Effector CD4-positive, alpha-beta T cell (primary cell): ENCODE measurements around the gene MRPL32.
A peak's percentile ranks its signal among the peaks of the same experiment; 100 is the strongest.

Experiments
- DNase-seq: peaks from one replicate; pipeline ENCODE4 v3.0.0-alpha.2; 2020

MRPL32 gene

GRCh38 chr7:42928754-42929153 lies 3.4 kb upstream of the MRPL32 start:
- DNase-seq: no peak

- DNase-seq: no peak
Measured at GRCh38 chr7:42929449-42929848, 2.7 kb upstream of the MRPL32 start.

- DNase-seq: no peak
Measured at GRCh38 chr7:42930889-42931288, 1.3 kb upstream of the MRPL32 start.

- no peak for DNase-seq
Measured at GRCh38 chr7:42931447-42931833, 736 bp upstream of the MRPL32 start.

DNA sequence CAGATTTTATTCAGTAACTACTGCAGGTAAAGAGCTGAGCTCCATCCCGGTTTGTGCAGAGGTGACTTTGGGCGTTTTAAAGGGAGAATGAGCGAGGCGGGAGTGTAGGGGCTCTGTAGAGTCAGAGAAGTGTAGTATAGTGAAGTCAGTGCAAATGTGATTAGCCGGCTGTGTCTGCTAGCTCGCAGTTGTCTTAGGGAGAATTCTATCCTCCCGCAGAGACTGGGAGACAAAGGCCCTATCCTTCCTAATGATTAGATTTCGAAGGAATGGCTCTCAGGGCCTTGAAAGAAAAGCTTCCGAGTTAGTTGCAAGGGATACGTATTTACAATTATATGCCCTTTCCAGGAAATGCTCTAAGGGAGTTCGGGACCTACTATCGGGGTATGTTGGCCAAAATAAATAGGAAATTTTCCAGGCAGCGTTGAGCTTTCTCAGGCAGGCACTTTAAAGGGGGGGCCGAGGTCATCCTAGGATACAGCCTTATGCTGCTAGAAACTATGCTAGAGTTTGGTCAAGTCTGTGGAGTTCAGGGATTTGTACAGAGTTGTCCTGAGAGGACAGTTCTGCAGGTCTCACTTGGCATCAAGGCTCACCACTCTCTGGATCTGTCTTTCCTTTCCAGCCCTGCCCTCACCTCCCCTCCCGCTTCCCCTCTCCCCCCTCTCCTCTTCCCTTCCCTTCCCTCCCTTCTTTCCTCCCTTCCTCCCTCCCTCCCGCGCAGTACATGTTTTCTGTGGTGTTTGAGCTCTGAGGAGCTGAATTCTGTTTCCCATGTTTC lies 825 bp downstream of the MRPL32 start:
- no peak for DNase-seq

- no peak for DNase-seq
Measured at GRCh38 chr7:42934291-42934690, 2.1 kb downstream of the MRPL32 start.

DNA sequence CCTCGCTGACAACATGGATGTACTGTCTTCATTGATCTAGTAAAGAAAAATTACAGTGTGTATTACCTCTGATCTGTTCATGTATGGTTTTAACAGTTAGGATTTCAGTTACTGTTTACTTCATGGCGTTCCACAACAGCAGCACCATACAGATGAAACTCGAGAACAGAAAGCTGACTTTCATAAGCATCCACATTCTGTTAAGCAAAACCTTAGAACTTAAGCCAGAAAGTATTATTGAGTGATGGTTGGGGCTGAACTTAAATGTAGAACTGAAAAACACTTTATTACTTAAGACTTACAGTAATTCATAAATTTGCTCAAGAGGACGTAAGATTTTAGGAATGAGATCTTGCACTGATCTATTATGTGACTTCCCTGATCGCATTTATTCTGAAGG lies 3.7 kb downstream of the MRPL32 start:
- no peak for DNase-seq

GRCh38 chr7:42939457-42940240 lies 7.5 kb downstream of the MRPL32 start:
- DNase-seq: no peak

- DNase-seq: peak; percentile 68
Measured at GRCh38 chr7:42940985-42941847, 9.0 kb downstream of the MRPL32 start.

DNA sequence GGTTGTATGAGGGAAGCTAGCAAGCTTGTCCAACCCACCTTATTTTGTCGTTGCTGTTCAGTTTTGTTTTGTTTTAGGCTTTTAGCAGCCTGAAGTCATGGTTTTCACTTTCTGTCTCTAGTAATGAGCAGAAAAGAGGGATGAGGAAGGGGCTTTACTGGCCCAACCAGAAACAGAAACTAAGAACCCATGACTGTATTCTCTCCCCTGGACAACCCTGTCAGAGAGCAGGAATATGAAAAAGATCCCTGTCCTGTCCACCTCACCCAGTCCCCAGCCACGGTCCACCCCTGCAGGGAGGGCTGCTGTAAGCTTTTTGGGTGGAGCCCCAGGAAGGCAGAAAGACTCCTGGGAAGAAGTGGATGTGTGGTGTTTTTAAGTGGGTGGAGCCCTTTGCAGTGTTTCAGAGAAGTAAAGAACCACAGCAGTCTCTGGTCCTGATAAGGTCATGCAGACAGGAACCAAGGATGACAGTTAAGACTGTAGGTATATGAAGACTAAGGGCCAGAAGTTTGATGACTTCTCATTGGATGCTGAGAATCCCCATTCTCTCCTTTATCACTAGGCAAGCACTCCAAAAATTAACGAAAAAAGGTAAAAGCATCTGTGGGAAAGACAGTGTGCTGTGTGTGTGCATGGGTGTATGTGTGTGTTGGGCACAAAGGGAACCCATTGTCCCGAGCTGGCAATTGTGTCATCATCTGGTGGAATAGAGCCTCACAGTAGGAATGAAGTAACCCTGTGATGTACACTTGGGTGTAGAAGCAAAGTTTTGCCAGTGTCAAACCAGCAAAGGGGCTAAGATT lies 13.8 kb downstream of the MRPL32 start:
- DNase-seq: no peak

DNA sequence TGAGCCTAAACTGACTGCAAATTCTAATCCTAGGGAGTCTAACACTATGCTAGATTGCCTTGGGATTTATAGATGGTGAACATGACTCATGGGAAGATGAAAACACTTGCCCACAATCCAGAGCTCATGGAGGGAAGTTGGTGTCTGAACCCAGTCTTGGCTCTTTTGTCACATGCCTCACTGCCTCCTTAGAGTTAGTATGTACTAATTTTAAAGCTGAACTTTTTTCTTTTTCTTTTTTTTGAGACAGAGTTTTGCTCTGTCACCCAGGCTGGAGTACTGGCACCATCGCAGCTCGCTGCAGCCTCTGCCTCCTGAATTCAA lies 14.4 kb downstream of the MRPL32 start:
- no peak for DNase-seq

DNA sequence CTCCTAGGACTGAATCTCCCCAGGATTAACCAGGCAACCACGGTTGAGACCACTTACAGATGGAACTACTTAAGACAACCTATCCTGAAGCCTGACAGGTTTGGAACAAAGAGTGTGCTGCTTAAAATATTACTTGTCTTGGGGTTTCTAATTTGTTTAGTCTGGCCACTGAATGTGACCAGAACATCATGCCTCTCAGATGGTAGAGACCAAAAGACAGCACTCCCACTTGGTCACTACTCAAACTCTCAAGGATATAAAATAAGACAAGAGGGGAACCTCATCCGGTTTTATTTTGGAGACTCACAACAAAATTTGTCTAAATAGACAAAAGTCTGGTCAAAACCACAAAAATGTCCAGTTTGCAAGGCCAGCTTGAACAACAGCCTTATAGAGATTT lies 15.3 kb downstream of the MRPL32 start:
- no peak for DNase-seq

- no peak for DNase-seq
Measured at GRCh38 chr7:42950417-42950816, 18.2 kb downstream of the MRPL32 start.

GRCh38 chr7:42952328-42952727 lies 20.2 kb downstream of the MRPL32 start:
- DNase-seq: no peak

DNA sequence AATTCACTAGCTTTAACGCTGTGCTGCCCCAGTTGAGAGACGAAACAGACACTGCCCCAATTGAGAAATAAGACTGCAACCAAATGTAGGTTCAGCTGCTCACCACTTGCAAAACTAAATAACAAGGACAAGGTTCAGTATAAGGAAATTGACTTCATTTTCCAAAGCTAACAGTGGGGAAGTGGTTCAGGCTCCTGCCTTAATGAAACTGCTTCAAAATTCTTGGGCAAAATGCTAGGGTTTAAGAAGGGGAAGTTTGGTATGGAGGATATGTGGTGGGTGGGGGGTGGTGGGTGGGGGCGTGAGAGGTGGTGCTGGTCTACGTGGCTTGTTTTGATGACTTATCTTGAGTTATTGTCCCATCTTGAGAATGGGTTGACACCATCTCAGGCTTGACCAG lies 21.8 kb downstream of the MRPL32 start:
- DNase-seq: no peak

DNA sequence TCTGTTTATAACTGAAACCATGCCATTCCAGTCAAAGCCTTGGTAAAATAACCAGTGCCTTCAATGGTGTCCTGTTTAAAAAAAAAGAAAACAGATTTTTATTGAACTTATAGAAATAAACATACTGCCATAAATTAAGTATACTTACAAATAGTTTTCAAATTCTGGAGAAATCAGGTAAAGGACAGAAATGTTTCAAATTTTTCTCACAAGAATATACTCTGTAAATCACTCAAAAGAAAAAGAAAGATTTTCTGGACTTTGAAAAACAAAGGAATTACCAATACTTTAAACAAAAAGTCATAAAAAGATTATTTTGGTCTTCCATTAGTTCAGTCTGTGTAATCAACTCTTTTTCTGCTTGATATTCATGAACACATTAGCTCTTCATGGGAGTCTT lies 23.9 kb downstream of the MRPL32 start:
- no peak for DNase-seq

DNA sequence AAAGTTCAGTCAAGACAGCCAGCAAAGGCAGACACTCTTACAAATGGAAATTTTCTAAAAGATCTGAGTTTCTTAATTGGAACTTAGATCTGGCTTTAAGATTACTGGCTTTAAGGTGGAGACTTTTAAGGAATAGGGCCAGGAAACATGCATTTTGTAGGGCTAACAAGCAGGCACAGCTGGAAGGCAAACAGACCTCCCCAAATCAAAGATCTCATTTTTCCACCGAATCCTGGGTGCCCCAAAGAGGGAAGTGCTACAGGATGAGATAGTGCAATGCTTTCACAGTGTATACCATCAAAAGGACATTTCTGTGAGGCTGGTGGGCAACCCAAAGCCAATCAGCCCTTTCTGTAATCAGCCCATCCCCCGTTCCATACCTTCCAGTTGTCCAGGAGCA lies 27.4 kb downstream of the MRPL32 start:
- no peak for DNase-seq

DNA sequence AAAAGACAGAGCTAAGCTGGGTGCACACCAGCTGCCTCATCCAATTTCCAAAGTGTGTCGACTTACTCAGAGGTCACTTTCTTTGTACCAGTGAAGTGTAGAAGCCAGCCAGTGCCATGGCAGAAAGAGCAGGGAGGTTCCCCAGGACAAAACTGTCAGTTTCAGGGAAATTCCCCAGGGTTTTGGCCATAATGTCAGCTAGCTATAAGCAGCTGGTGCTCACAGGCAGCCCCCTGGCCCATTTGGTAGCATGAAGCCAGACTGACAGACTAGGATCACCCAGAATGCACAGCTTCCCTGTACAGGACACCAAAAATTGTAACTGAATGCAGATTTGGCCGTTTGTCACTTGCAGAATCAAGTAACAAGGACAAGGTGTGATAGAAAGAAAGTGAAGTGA lies 28.6 kb downstream of the MRPL32 start:
- DNase-seq: no peak

DNA sequence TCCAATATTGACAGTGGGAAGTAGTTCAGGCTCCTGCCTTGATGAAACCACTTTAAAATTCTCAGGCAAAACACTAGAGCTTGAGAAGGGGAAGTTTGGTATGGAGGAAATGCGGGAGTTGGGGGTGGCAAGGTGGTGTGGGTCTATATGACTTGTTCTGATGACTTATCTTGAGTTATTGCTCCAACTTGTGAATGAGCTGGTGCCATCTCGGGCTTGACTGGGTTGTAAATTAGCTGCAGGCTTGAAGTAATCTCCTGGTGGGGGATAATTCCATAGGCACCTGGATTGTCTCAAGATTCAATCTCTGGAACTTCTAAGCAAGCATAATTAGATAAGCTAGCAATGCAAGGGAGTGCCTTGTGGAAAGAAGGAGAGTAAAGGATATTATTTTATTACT lies 29.0 kb downstream of the MRPL32 start:
- no peak for DNase-seq

- no peak for DNase-seq
Measured at GRCh38 chr7:42964293-42964692, 32.1 kb downstream of the MRPL32 start.

DNA sequence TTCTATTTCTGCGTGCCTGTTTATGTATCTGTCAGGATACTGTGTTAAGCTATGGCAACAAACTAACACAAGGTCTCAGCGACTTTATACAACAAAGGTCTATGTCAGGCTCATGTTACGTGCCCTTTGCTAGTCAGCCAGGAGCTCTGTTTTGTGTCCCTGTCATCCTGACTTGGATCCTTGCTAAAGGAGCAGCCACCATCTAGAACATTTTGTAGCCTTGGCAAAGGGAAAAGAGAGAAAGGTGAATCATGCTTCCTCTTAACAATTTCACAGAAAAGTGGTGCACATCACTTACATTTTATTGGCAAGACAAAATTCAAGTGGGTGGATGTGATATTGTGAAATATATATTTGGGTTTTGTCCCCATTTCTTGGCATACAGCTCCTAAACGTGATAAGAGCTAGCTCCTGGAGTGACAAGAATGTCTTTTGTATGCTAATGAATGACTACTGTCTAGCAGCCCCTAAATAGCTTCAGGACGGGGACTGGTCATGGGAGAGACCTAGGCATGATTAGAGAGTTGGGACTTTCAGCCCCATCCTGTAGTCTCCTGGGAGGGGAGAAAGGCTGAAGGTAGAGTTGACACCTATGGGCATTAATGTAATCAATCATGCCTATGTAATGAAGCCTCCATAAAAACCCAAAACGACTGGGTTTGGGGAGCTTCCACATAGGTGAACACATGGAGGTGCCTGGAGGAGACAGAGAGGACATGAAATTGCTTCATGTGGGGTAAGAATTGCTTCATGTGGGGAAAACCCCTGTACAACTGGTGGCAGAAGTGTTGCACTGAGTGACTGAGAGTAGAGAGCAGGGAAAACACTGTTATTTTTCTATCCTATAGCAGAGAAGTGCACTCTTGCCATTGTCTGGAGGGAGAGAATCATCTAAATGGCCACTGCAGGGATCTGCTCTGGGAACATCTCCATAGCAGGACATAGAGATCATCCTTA lies 33.0 kb downstream of the MRPL32 start:
- no peak for DNase-seq

- DNase-seq: no peak
Measured at GRCh38 chr7:42967391-42967790, 35.2 kb downstream of the MRPL32 start.
